Stimulated activated naive CD4-positive, alpha-beta T cell (primary cell): ENCODE data around the gene DEFB110.

Source experiments
- DNase-seq, 6 experiments: peaks; one replicate each; lab custom pipeline; 2025; lab: John Stamatoyannopoulos, UW

The DEFB110 gene

GRCh38 chr6:50021894-50022293, at the start of gene DEFB110:
DEFB110 (minus strand) TSS chr6:50021994; CDS start chr6:50021935, 59 bp downstream.
- no peak for DNase-seq

DNA sequence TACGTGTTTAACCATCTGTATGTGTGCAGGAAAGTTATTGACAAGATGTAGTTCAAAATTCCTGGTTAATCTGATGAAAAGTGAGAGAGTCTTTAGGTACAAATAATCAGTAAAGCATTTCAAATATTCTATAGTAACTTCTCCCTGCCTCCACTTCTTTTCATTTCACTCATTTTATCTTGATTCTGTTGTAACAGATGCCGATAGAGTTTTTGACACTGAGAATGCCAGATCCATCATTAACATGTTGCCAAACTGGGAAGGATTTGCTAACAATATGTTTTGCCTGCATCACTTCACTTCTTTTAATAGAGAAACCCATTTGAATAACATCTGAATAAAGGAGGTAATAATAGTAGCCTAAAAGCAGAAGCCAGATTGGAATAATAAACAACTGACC, 48.3 kb upstream of the DEFB110 start:
- no peak for DNase-seq

DNA sequence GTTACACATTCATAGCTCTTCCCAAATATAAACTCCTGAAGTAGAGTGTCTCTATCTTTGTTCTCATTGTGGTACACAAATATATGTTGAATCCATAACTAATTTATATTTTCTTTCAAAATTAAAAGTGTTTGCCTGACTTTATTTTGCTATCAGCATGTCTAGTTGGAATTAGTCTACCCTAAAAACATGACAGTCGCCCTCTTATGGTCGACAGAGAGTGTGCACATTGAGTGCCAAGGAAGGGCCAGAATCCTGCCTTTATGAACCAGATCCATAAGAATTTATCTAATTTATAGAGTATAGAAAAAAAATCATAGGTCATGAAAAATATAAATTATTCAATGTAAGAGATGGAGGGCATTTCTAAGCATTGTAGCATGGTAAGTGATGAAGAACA, 40.3 kb upstream of the DEFB110 start:
- no peak for DNase-seq

- DNase-seq, result no peak
Measured at GRCh38 chr6:50056242-50056641, 34.4 kb upstream of the DEFB110 start.

- no peak for DNase-seq
Measured at GRCh38 chr6:50049829-50050228, 28.0 kb upstream of the DEFB110 start, which contains the start of gene DEFB112. DEFB112 (minus strand) TSS chr6:50049929; CDS start chr6:50049869, 60 bp downstream.

- no peak for DNase-seq
Measured at GRCh38 chr6:50047026-50047425, 25.2 kb upstream of the DEFB110 start.

GRCh38 chr6:50030777-50031562, 9.2 kb upstream of the DEFB110 start:
- no peak for DNase-seq

GRCh38 chr6:50030350-50030749, 8.6 kb upstream of the DEFB110 start:
- DNase-seq, result no peak

DNA sequence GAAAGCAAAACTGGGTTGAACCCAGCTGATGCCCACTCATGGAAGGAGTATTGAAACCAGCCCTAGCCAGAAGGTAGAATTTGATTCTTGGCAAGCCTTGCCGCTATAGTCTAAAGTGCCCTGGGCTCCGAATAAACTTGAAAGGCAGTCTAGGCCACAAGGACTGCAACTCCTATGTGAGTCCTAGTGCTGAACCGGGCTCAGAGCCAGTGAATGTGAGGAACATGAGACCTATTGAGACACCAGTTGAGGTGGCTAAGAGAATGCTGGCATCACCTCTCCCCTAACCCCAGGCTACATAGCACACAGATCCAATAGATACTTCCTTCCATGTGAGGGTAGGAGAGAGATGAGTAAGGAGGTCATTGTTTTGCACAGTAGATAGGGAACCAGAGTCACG, 3.5 kb upstream of the DEFB110 start:
- DNase-seq, result no peak

GRCh38 chr6:50007819-50008218, 14.0 kb downstream of the DEFB110 start:
- DNase-seq, result no peak

DNA sequence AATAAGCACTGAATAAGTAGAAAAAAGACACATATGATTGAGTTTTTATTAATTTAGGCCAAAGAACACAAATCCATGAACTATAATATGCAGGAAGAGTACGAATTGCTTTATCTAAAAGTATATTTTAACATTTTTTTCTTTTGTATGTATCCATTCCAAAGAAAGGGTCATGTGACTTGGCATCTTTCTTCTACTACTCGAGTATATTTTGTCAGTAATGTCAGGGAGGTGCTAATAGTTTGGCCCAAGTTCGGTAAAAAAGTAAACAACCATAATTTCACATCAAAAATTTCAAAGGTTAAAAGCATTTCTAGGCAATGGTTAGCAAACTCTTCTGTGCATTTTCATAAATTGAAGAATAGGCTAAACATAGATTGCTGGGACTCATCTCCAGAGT, 18.7 kb downstream of the DEFB110 start:
- no peak for DNase-seq

- DNase-seq, result no peak
Measured at GRCh38 chr6:49995278-49995677, 26.5 kb downstream of the DEFB110 start.

DNA sequence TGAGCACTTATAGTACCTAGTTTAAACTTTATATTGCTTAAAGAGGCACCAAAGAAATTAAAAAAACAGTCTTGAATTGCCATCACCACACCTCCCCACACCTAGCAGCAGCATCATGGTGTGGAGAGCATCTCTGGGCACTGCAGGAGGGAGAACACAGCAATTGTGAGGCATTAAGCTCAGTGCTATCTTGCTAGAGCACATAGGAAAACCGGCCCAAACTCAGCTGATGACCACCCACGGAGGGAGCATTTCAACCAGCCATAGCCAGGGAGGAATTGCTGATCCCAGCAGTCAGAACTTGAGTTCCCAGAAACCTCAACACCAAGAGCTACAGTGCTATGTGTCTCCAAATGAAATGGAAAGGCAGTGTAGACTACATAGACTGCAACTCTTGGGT, 32.9 kb downstream of the DEFB110 start:
- no peak for DNase-seq

- no peak for DNase-seq
Measured at GRCh38 chr6:49987749-49988148, 34.0 kb downstream of the DEFB110 start.

DNA sequence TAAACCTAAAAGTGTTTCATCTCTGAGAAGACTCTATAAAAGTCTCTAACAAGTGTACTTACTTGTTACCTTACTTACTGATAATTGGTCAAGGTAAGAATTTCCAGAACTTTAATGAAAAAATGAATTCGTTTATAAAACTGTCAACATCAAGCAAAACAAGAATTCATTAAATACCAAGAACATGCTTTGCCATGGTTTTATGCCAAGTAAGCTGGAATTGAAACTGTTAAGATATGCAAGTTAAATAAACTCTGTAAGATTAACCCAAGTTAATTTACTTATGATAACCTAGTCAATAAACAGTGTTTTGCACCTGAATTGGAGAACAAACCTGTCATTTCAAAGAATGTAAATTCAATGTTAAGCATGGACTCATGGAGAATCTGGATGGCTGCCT, 35.2 kb downstream of the DEFB110 start:
- no peak for DNase-seq

DNA sequence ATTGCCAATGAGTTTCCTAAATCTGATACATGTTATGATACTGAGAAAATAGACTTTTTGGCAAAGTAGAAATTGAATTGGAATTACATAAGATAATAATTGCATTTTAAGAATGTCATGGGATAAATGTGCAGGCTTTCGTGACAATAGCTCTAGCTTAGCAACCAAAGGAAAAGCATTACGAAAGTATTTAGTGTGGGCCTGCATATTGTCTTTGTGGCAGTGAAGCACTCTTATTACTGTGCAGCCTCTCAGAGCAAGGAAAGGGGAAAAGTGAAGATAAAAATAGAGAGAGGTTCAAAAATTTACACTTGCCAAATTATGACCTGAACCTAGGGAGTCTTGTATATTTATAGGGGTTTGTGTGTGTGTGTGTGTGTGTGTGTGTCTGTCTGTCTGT, 39.7 kb downstream of the DEFB110 start:
- DNase-seq, result no peak

GRCh38 chr6:49980898-49981297, 40.9 kb downstream of the DEFB110 start:
- DNase-seq, result no peak

- DNase-seq, result no peak
Measured at GRCh38 chr6:49979584-49979983, 42.2 kb downstream of the DEFB110 start.

GRCh38 chr6:49978332-49979226, 43.2 kb downstream of the DEFB110 start:
- DNase-seq, result no peak

DNA sequence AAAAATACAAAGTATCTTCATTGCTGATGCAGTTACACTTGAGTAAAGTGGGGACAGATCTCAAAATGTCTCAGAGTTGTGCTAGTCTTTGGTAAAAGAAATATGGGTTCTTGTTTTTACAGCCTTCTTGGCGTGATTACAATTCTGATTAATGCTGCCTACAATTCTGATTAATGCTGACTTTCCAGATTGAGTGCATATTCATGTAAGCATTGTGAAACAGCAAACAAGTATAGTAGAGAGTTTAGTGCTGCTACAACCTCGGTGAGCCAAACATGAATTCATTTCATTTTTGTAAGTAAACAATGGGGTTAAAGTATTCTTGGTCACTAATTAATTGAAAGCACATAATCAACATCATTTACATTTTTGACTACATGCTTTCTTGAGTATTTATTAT, 52.2 kb downstream of the DEFB110 start, which contains the start of gene DEFB113:
TSS of gene DEFB113 (minus strand) at position 21 of the 400 bp plus-strand sequence. CDS start at position 21, 0 bp downstream.
- no peak for DNase-seq
